ENCODE results near the gene CIT.

CIT gene

GRCh38 chr12:119686355-119686754 is 190.8 kb downstream of the CIT start:
- no peak for TF ChIP-seq CTCF (IDR thresholded peaks at IDR 0.05; ENCODE audit: extremely low read depth, missing control alignments)
- DNase-seq (ENCODE audit: low spot score): no peak

- DNase-seq (ENCODE audit: low spot score): no peak
- no peak for TF ChIP-seq CTCF (IDR thresholded peaks at IDR 0.05; ENCODE audit: extremely low read depth, missing control alignments)
Measured at GRCh38 chr12:119685375-119685774, 191.7 kb downstream of the CIT start.

GRCh38 chr12:119684711-119685369 is 192.3 kb downstream of the CIT start:
- no peak for TF ChIP-seq CTCF (IDR thresholded peaks at IDR 0.05; ENCODE audit: extremely low read depth, missing control alignments)
- no peak for DNase-seq (ENCODE audit: low spot score)

GRCh38 chr12:119683816-119684215 is 193.3 kb downstream of the CIT start:
- TF ChIP-seq CTCF (IDR thresholded peaks at IDR 0.05; ENCODE audit: extremely low read depth, missing control alignments): no peak
- DNase-seq (ENCODE audit: low spot score): no peak

- no peak for TF ChIP-seq CTCF (IDR thresholded peaks at IDR 0.05; ENCODE audit: extremely low read depth, missing control alignments)
- DNase-seq (ENCODE audit: low spot score): no peak
Measured at GRCh38 chr12:119683413-119683812, 193.7 kb downstream of the CIT start.

- no peak for DNase-seq (ENCODE audit: low spot score)
- TF ChIP-seq CTCF (IDR thresholded peaks at IDR 0.05; ENCODE audit: extremely low read depth, missing control alignments): no peak
Measured at GRCh38 chr12:119682639-119683252, 194.4 kb downstream of the CIT start.

- peak; percentile 66 for DNase-seq (ENCODE audit: low spot score)
- no peak for TF ChIP-seq CTCF (IDR thresholded peaks at IDR 0.05; ENCODE audit: extremely low read depth, missing control alignments)
Measured at GRCh38 chr12:119681728-119682638, 195.1 kb downstream of the CIT start.
